ENCODE measurements around the gene DYSF.

DNA sequence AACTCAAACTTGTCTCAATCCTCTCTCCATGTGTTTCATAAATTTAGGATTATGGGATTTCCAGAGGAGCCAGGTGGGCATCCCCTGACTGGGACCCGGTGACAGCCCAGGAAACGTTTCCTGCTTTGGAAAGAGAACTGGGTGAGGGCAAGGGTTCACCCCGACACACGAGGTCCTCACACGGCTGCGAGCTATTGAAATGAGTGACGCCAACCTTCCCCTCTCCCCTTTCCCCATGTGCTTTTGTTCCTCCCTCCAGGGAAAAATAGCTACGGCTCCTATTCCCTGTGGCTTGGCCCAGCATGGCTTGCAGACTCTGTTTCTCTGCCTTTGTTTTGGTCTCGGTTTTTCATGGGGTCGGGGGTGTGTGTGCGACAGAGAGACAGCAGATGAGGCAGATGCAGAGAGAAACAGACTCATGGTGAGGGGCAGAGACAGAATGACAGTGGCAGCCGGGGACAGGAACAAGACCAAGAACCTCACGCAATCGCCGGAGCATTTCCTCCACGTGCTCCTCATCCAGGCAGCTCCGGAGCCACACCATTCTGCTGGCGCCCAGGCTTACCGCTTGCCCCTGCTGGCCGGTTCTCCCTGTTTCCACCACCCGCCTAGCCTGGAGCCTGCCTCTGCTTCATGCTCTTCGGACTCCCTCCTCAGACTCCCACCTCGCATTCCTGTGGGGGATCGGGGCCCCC is 238.5 kb downstream of the DYSF start:
- no peak for TF ChIP-seq CTCF (optimal IDR thresholded peaks at IDR 0.05 in 1 of 3, IDR thresholded peaks at IDR 0.05 in 1 of 3, conservative IDR thresholded peaks at IDR 0.05 in 1 of 3; ENCODE audit: extremely low read depth in 1 of 3, insufficient read depth in 2 of 3, low read length in 3 of 3)
- no peak for TF ChIP-seq EZH2 (IDR thresholded peaks at IDR 0.05; ENCODE audit: low read length)

Measured in keratinocyte (primary cell).